HCT116 (cell line): Measurements from ENCODE around the gene TMEM212.

Experiments used
- EZH2phosphoT487 ChIP-seq: fragments of 200-600 bp; IDR thresholded peaks from 2 replicates; pipeline ENCODE4 v1.6.1; 2018; ENCODE audit warnings: antibody characterized with exemption, borderline replicate concordance
- SIN3A ChIP-seq: IDR thresholded peaks from 2 replicates; pipeline ENCODE4 v1.6.1; 2012; ENCODE audit warnings: low read depth
- ZFX ChIP-seq: fragments of 450-650 bp; IDR thresholded peaks from 2 replicates; pipeline ENCODE4 v1.6.1; 2017
- TF ChIP-seq, protein P1 (sequence below), 3 experiments: fragments of 200-600 bp in 1 of 3; sonication (generic) in 1 of 3; IDR thresholded peaks in 2 of 3; conservative IDR thresholded peaks in 1 of 3; 2 replicates each; pipeline ENCODE4 v1.5.1; 2012 to 2017; ENCODE audit warnings: low read depth in 2 of 3, low read length in 2 of 3, antibody characterized with exemption in 1 of 3, borderline replicate concordance in 1 of 3, control low read depth in 1 of 3, mild to moderate bottlenecking in 1 of 3, mixed read lengths in 1 of 3, mixed run types in 1 of 3, moderate library complexity in 1 of 3; ENCODE audit not compliant: insufficient read depth in 1 of 3

DNA sequence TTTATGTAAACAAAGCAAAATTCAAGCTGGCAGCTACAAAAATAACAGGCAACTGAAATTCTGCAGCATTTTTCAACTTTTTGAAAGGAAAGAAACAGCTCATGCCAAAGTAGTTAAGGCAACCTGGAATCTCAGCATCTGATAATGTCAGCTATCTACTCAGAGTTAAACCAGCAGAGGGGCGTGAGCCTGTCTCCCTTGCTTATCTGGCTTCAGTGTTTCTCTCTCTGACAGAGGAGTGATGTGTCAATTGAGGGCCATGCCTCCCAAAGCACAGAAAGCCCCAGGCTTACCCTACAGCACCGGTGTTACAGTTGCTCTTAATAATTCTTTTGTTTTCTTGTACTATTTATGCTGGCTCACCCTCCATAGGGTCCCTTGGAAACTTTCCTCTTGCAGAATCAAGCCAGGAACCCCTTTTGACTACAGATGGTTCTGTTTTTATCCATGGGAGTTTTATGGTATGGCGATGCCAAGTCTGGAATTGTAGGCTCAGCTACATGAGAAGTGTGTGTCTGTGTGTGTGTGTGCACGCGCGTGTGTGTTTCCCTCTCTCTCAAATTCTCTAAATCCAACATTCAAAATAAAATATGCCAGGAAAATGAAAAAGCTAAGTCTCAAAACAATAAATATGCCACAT is 7.3 kb downstream of the TMEM212 start:
- TF ChIP-seq, protein P1, sequence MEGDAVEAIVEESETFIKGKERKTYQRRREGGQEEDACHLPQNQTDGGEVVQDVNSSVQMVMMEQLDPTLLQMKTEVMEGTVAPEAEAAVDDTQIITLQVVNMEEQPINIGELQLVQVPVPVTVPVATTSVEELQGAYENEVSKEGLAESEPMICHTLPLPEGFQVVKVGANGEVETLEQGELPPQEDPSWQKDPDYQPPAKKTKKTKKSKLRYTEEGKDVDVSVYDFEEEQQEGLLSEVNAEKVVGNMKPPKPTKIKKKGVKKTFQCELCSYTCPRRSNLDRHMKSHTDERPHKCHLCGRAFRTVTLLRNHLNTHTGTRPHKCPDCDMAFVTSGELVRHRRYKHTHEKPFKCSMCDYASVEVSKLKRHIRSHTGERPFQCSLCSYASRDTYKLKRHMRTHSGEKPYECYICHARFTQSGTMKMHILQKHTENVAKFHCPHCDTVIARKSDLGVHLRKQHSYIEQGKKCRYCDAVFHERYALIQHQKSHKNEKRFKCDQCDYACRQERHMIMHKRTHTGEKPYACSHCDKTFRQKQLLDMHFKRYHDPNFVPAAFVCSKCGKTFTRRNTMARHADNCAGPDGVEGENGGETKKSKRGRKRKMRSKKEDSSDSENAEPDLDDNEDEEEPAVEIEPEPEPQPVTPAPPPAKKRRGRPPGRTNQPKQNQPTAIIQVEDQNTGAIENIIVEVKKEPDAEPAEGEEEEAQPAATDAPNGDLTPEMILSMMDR (IDR thresholded peaks at IDR 0.05 in 2 of 3, conservative IDR thresholded peaks at IDR 0.05 in 1 of 3; ENCODE audit: borderline replicate concordance in 1 of 3, insufficient read depth in 1 of 3, low read depth in 2 of 3, low read length in 2 of 3): no peak
- TF ChIP-seq EZH2phosphoT487 (no peak), ZFX (no peak), SIN3A (no peak)
